PC-3 (cell line): Measurements from ENCODE around the gene NFATC2. TPM values are rescaled to one million over a fixed set of nuclear protein-coding genes. Genes with fewer than 3 reads are reported as not detected.

Source experiments
- ATAC-seq: fragments of 200-7000 bp; cut with Tn5 transposase; 2 replicates; pipeline ENCODE4 v1.9.1; 2020; ENCODE audit warnings: mild to moderate bottlenecking, moderate library complexity
- BruUV-seq: library from RNA; stranded (reverse); fragments of 400-500 nt; replicated peaks from 2 replicates; lab custom pipeline; 2021; lab: Mats Ljungman, UMichigan
- CTCF ChIA-PET: fragments of 300-600 bp; sonication (Branson Sonifier 250); formaldehyde crosslinking; loops from one replicate; lab custom pipeline; 2022; ENCODE audit warnings: antibody characterized with exemption; lab: Charles Lee
- POLR2A ChIA-PET: fragments of 300-600 bp; sonication (Branson Sonifier 250); formaldehyde crosslinking; loops from one replicate; lab custom pipeline; 2022; ENCODE audit warnings: antibody characterized with exemption; ENCODE audit not compliant: unreplicated experiment; lab: Charles Lee
- DNase-seq: peaks from one replicate; pipeline ENCODE4 v3.0.0-alpha.2; 2015
- H2AFZ ChIP-seq: fragments of 300-600 bp; sonication (generic); 2 replicates; pipeline ENCODE4 v1.6.0; 2016; ENCODE audit warnings: antibody characterized with exemption, low read length
- H3F3A ChIP-seq: fragments of 300-600 bp; sonication (generic); one replicate; pipeline ENCODE4 v1.6.0; 2017; ENCODE audit warnings: antibody characterized with exemption, low read length, control low read depth, mild to moderate bottlenecking; ENCODE audit not compliant: unreplicated experiment
- H3K27ac ChIP-seq: fragments of 300-600 bp; sonication (generic); 2 replicates; pipeline ENCODE4 v1.5.1; 2016; ENCODE audit warnings: mild to moderate bottlenecking, low read length
- H3K27me3 ChIP-seq: fragments of 300-600 bp; sonication (generic); 2 replicates; pipeline ENCODE4 v1.6.1; 2016; ENCODE audit warnings: low read length, mixed read lengths
- H3K36me3 ChIP-seq: fragments of 300-600 bp; sonication (generic); 2 replicates; pipeline ENCODE4 v1.6.1; 2016; ENCODE audit warnings: low read depth, mixed run types, low read length, mixed read lengths
- H3K4me1 ChIP-seq: fragments of 300-600 bp; sonication (generic); 2 replicates; pipeline ENCODE4 v1.5.1; 2016; ENCODE audit warnings: low read length; ENCODE audit not compliant: insufficient read depth
- H3K4me2 ChIP-seq: fragments of 300-600 bp; sonication (generic); 2 replicates; pipeline ENCODE4 v1.6.0; 2016; ENCODE audit warnings: low read length
- H3K4me3 ChIP-seq: fragments of 300-600 bp; sonication (generic); 2 replicates; pipeline ENCODE4 v1.5.1; 2016; ENCODE audit warnings: mild to moderate bottlenecking, low read length, mixed read lengths
- H3K79me2 ChIP-seq: fragments of 300-600 bp; sonication (generic); 2 replicates; pipeline ENCODE4 v1.6.1; 2017; ENCODE audit warnings: low read length, mixed read lengths
- H3K9ac ChIP-seq: fragments of 300-600 bp; sonication (generic); 2 replicates; pipeline ENCODE4 v1.6.0; 2016; ENCODE audit warnings: mild to moderate bottlenecking, low read length
- H3K9me2 ChIP-seq: fragments of 300-600 bp; sonication (generic); replicated peaks from 2 replicates; pipeline ENCODE4 v1.6.1; 2016; ENCODE audit warnings: mixed run types, low read length, mixed read lengths
- H3K9me3 ChIP-seq: fragments of 300-600 bp; sonication (generic); 2 replicates; pipeline ENCODE4 v1.6.1; 2016; ENCODE audit warnings: low read length, mixed read lengths
- H4K20me1 ChIP-seq: fragments of 300-600 bp; sonication (generic); 2 replicates; pipeline ENCODE4 v1.6.1; 2016; ENCODE audit warnings: low read length, mixed read lengths
- CTCF ChIP-seq: fragments of 300-600 bp; sonication (generic); conservative IDR thresholded peaks from 2 replicates; pipeline ENCODE4 v1.5.1; 2017; ENCODE audit warnings: antibody characterized with exemption, low read depth, mild to moderate bottlenecking, low read length
- EZH2 ChIP-seq: fragments of 300-600 bp; sonication (generic); IDR thresholded peaks from one replicate; pipeline ENCODE4 v1.6.1; 2017; ENCODE audit warnings: antibody characterized with exemption, mild to moderate bottlenecking, low read length; ENCODE audit not compliant: unreplicated experiment
- EZH2phosphoT487 ChIP-seq: fragments of 300-600 bp; sonication (generic); IDR thresholded peaks from 2 replicates; pipeline ENCODE4 v1.6.1; 2018; ENCODE audit warnings: mild to moderate bottlenecking, antibody characterized with exemption, low read length, borderline replicate concordance
- intact Hi-C: fragments of 100-400 bp; cut with micrococcal nuclease; formaldehyde crosslinking; loops from 2 replicates; pipeline ENCODE4 v1.9.0; 2023
- total RNA-seq: library from RNA; depleted of rRNA; stranded (reverse); fragments of >200 nt; gene quantifications from 2 replicates; pipeline ENCODE4 v1.2.3, GENCODE V29; 2014

The NFATC2 gene
- total RNA-seq, 1 experiment from 2014 or later: 12.9 TPM

DNA sequence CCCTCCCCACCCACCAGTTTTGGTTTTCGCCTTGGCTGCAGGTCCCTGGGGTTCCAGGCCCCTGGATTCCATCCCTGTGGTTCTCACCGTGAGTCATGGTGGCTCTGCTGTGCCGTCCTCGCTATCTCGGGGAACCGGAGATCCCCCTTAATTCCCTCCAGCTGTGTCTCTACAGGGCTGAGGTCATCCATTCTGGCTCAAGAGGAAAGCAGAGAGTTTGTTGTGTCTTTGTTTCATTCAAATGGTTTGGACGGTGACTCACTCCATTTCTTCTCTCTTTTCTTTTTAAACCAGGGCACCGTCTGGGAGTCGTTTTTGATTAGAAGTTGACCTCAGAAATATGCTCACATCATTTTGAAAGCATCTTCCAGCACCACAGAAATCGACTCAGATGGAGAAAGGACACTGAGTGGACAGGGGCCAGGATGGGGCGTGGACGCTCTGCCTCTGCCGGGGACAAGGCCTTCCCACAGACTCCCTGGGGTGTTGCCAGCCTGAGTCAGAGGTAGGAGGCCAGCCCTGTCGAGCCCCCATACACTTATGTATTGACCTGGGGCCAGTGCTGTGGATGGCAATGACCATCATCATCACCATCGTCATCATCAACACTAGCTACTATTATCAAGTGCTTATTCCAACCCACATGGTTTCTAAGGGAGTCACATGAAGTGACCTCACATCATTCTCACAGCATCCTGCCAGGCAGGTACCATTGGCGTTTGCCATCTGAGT lies 176.2 kb downstream of the NFATC2 start:
- Histone ChIP-seq H3K4me3 (peak overlapping the region; percentile 1; the same call in 1 of the 2 replicates), H3K9me3 (no peaks in the 10 kb centered on the region), H3F3A (peaks cover 9% of the 10 kb centered on the region), H3K4me2 (peak overlapping the region; percentile 36), H3K79me2 (no peaks in the 10 kb centered on the region), H3K36me3 (no peaks in the 10 kb centered on the region), H2AFZ (peak overlapping the region; percentile 21), H3K27ac (peak overlapping the region; percentile 94), H3K4me1 (peaks cover 37% of the 10 kb centered on the region), H3K27me3 (no peaks in the 10 kb centered on the region), H3K9me2 (no peaks in the 10 kb centered on the region), H4K20me1 (no peaks in the 10 kb centered on the region), H3K9ac (peak overlapping the region; percentile 75)
- ChIA-PET CTCF (interaction anchor here (0.6 kb wide), 1 partner anchor 190 kb away, joined by 5 read pairs; no protein-coding TSS in a partner anchor), POLR2A (no interaction called here)
- ATAC-seq (peak; percentile 73), DNase-seq (peak; percentile 94)
- BruUV-seq: no TSS peak
- intact Hi-C loops: no loop called here
- no peak for TF ChIP-seq EZH2phosphoT487
- TF ChIP-seq CTCF: no peak

- H3K27ac ChIP-seq: peak overlapping the region; percentile 94
- peaks cover 43% of the 10 kb centered on the region for H3K4me1 ChIP-seq
- H3F3A ChIP-seq: peaks cover 12% of the 10 kb centered on the region
- no TSS peak for BruUV-seq
- peak overlapping the region; percentile 36 for H3K4me2 ChIP-seq
- POLR2A ChIA-PET: no interaction called here
- H3K36me3 ChIP-seq: no peaks in the 10 kb centered on the region
- DNase-seq (peak; percentile 84), ATAC-seq (peak; percentile 7; the same call in 1 of the 2 replicates)
- TF ChIP-seq CTCF: no peak
- TF ChIP-seq EZH2phosphoT487: no peak
- no peak for TF ChIP-seq EZH2
- H3K9ac ChIP-seq: peak overlapping the region; percentile 75
- no peaks in the 10 kb centered on the region for H3K79me2 ChIP-seq
- CTCF ChIA-PET: no interaction called here
- no peaks in the 10 kb centered on the region for H4K20me1 ChIP-seq
- H2AFZ ChIP-seq: peak overlapping the region; percentile 21
- H3K9me2 ChIP-seq: no peaks in the 10 kb centered on the region
- H3K27me3 ChIP-seq: no peaks in the 10 kb centered on the region
- intact Hi-C loops: no loop called here
- H3K9me3 ChIP-seq: no peaks in the 10 kb centered on the region
- H3K4me3 ChIP-seq: peak overlapping the region; percentile 1; the same call in 1 of the 2 replicates
Measured at GRCh38 chr20:51365670-51366069, 176.8 kb downstream of the NFATC2 start.

DNA sequence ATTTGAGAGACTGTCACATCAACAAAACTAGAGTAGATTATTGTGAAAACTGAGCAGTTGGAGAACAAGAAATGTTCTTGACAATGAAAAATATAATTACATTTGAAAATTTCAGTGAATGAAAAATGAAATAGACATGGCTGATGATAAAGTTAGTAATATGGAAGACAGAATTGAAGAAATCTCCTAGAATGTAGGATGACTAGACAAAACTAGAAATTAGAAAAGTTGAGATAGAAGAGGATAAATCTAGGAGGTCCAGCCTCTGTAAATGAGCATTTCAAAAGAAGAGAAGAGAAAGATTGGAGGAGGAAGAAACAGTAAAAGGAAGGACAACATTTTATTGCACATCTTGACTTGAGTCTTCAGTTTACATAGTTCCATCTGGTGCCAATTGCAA lies 178.7 kb downstream of the NFATC2 start:
- H3K27ac ChIP-seq: no peak overlapping the region
- H3K79me2 ChIP-seq: no peaks in the 10 kb centered on the region
- POLR2A ChIA-PET: no interaction called here

More for the DNA sequence above, 178.7 kb downstream of the NFATC2 start:
- DNase-seq: no peak
- peaks cover 13% of the 10 kb centered on the region for H3F3A ChIP-seq
- H2AFZ ChIP-seq: no peak overlapping the region
- TF ChIP-seq EZH2 (no peak), CTCF (no peak), EZH2phosphoT487 (no peak)
- H4K20me1 ChIP-seq: no peaks in the 10 kb centered on the region
- no peaks in the 10 kb centered on the region for H3K9me2 ChIP-seq
- CTCF ChIA-PET: no interaction called here
- no TSS peak for BruUV-seq
- H3K9me3 ChIP-seq: no peaks in the 10 kb centered on the region
- no peak overlapping the region for H3K4me3 ChIP-seq
- H3K27me3 ChIP-seq: no peaks in the 10 kb centered on the region
- no peak overlapping the region for H3K4me2 ChIP-seq
- intact Hi-C loops: no loop called here
- H3K9ac ChIP-seq: no peak overlapping the region
- peaks cover 56% of the 10 kb centered on the region for H3K4me1 ChIP-seq
- no peaks in the 10 kb centered on the region for H3K36me3 ChIP-seq
- ATAC-seq: no peak
